Liver (tissue), 9 donors: ENCODE data around the gene GNG14. TPM values are rescaled to one million over a fixed set of nuclear protein-coding genes. Genes with fewer than 3 reads are reported as not detected.

Experiments
- DNase-seq: peaks from one replicate; pipeline ENCODE4 v3.0.0-alpha.2; 2017; ENCODE audit warnings: low spot score
- H3K27ac ChIP-seq, 2 donors: one replicate each; pipeline ENCODE4 v1.7.0; 2013; ENCODE audit warnings: inconsistent platforms in 2 of 2, low read length in 2 of 2, control low read depth in 1 of 2, low read depth in 1 of 2, mild to moderate bottlenecking in 1 of 2
- H3K27me3 ChIP-seq, 4 donors: one replicate each; pipeline versions ENCODE4 v1.6.1 to v1.7.0; 2013; ENCODE audit warnings: low read length in 3 of 4, inconsistent platforms in 1 of 4, mild to moderate bottlenecking in 1 of 4, moderate library complexity in 1 of 4; ENCODE audit not compliant: control insufficient read depth in 4 of 4, insufficient read depth in 4 of 4
- H3K36me3 ChIP-seq, 4 donors: one replicate each; pipeline versions ENCODE4 v1.6.1 to v1.7.0; 2013; ENCODE audit warnings: low read length in 3 of 4, mild to moderate bottlenecking in 3 of 4, low read depth in 1 of 4, moderate library complexity in 1 of 4; ENCODE audit not compliant: control insufficient read depth in 4 of 4, insufficient read depth in 3 of 4
- H3K4me1 ChIP-seq, 4 donors: one replicate each; pipeline versions ENCODE4 v1.6.1 to v1.7.0; 2013; ENCODE audit warnings: low read length in 3 of 4, mild to moderate bottlenecking in 3 of 4, moderate library complexity in 1 of 4; ENCODE audit not compliant: control insufficient read depth in 4 of 4, insufficient read depth in 4 of 4
- H3K4me3 ChIP-seq, 3 donors: one replicate each; pipeline versions ENCODE4 v1.6.1 to v1.7.0; 2013; ENCODE audit warnings: low read length in 3 of 3, control low read depth in 1 of 3, low read depth in 1 of 3, mild to moderate bottlenecking in 1 of 3
- H3K9ac ChIP-seq, 2 donors: one replicate each; pipeline ENCODE4 v1.7.0; 2013; ENCODE audit warnings: low read length in 2 of 2, mild to moderate bottlenecking in 2 of 2, moderate library complexity in 2 of 2, control low read depth in 1 of 2, low read depth in 1 of 2
- H3K9me3 ChIP-seq, 4 donors: one replicate each; pipeline versions ENCODE4 v1.6.1 to v1.7.0; 2013; ENCODE audit warnings: low read length in 3 of 4; ENCODE audit not compliant: control insufficient read depth in 4 of 4
- EGR1 ChIP-seq, 2 donors: IDR thresholded peaks; 2 replicates each; pipeline ENCODE4 v1.6.1; 2016 to 2018; ENCODE audit warnings: antibody characterized with exemption in 2 of 2, low read depth in 2 of 2
- FOXA1 ChIP-seq: IDR thresholded peaks from 2 replicates; pipeline ENCODE4 v1.6.1; 2016; ENCODE audit warnings: antibody characterized with exemption
- FOXA2 ChIP-seq: IDR thresholded peaks from 2 replicates; pipeline ENCODE4 v1.6.1; 2016; ENCODE audit warnings: antibody characterized with exemption
- GABPA ChIP-seq, 2 donors: IDR thresholded peaks in 1 of 2; conservative IDR thresholded peaks in 1 of 2; 2 replicates each; pipeline ENCODE4 v1.6.1; 2016; ENCODE audit warnings: antibody characterized with exemption in 2 of 2, mild to moderate bottlenecking in 1 of 2, moderate library complexity in 1 of 2
- HNF4A ChIP-seq, 2 donors: conservative IDR thresholded peaks; 2 replicates each; pipeline ENCODE4 v1.6.1; 2016; ENCODE audit warnings: antibody characterized with exemption in 2 of 2, mild to moderate bottlenecking in 2 of 2
- HNF4G ChIP-seq: IDR thresholded peaks from 2 replicates; pipeline ENCODE4 v1.6.1; 2016; ENCODE audit warnings: antibody characterized with exemption
- JUND ChIP-seq, 2 donors: IDR thresholded peaks; 2 replicates each; pipeline ENCODE4 v1.6.1; 2016; ENCODE audit warnings: antibody characterized with exemption in 2 of 2
- NR2F2 ChIP-seq: IDR thresholded peaks from 2 replicates; pipeline ENCODE4 v1.6.1; 2016; ENCODE audit warnings: antibody characterized with exemption
- RAD21 ChIP-seq, 2 donors: IDR thresholded peaks; 2 replicates each; pipeline ENCODE4 v1.6.1; 2016; ENCODE audit warnings: antibody characterized with exemption in 2 of 2, mild to moderate bottlenecking in 2 of 2
- RXRA ChIP-seq, 2 donors: IDR thresholded peaks; 2 replicates each; pipeline ENCODE4 v1.6.1; 2017 to 2018; ENCODE audit warnings: antibody characterized with exemption in 2 of 2, mild to moderate bottlenecking in 1 of 2
- SP1 ChIP-seq: IDR thresholded peaks from 2 replicates; pipeline ENCODE4 v1.6.1; 2018; ENCODE audit warnings: antibody characterized with exemption, mild to moderate bottlenecking
- TAF1 ChIP-seq: conservative IDR thresholded peaks from 2 replicates; pipeline ENCODE4 v1.6.1; 2016; ENCODE audit warnings: antibody characterized with exemption, mild to moderate bottlenecking
- YY1 ChIP-seq: IDR thresholded peaks from 2 replicates; pipeline ENCODE4 v1.6.1; 2016; ENCODE audit warnings: antibody characterized with exemption, mild to moderate bottlenecking
- WGBS: extraction: QIAGEN DNeasy Blood & Tissue Kit; methylation state at CpG from one replicate; pipeline ENCODE4 v1.1.7; 2013; 5-methylcytosine and 5-hydroxymethylcytosine counted together
- polyA plus RNA-seq, 2 donors: library from polyadenylated mRNA; stranded (reverse) in 1 of 2; unstranded in 1 of 2; fragments of 200-250 nt in 1 of 2; fragments of >200 nt in 1 of 2; fragmentation: Nextera tagmentation in 1 of 2; extraction: Ambion mirVana in 1 of 2; gene quantifications; one replicate each; pipeline versions ENCODE4 v1.2.1 to v1.2.3, GENCODE V29; 2013 to 2015
- total RNA-seq, 2 donors: library from RNA; depleted of rRNA; stranded (reverse); fragments of >200 nt; gene quantifications; one replicate each; pipeline ENCODE4 v1.2.3, GENCODE V29; 2014
- TF ChIP-seq, protein P1 (sequence below): fragments of 150-350 bp; IDR thresholded peaks from 2 replicates; pipeline ENCODE4 v1.5.1; 2017; ENCODE audit warnings: improper control_type of control experiment, low read depth, low read length; ENCODE audit not compliant: missing input control
- TF ChIP-seq, protein P2 (sequence below): IDR thresholded peaks from 2 replicates; pipeline ENCODE4 v1.6.1; 2016; ENCODE audit warnings: antibody characterized with exemption, mild to moderate bottlenecking
- TF ChIP-seq, protein P3 (sequence below): IDR thresholded peaks from 2 replicates; pipeline ENCODE4 v1.6.1; 2016; ENCODE audit warnings: antibody characterized with exemption
- donor health status: healthy.
- donor health status: healthy.
- donor health status: healthy.
- donor health status: healthy.
- donor health status: healthy.

The GNG14 gene
- total and polyA plus RNA-seq, 4 donors = not detected

DNA sequence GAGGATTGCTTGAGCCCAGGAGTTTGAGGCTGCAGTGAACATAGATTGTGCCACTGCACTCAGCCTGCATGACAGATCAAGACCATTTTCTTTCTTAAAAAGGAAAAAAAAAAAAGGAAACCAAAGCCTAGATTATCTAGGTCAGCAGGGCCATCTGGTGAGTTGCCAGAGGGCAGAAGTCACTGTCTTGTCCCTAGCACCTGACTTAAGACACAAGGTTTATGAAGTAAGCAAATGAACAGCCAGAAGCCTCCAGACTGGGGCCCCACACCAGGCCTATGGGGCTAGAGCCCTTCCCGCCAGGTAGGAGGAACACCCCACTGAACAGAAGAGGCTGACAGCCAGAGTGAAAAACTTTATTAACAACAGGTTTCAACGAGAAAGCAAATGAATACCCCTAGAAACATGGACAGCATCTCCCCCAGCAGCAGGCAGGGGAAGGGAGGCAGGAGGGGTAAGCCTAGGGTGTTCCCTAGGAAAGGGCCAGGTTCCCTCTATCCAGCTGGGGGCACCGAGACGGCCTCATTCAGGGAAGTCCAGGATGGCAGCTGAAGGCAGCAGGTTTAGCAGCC is 20.0 kb upstream of the GNG14 start:
- Histone ChIP-seq H3K27ac (no peak overlapping the region), H3K27me3 (no peaks in the 10 kb centered on the region), H3K9me3 (no peaks in the 10 kb centered on the region), H3K9ac (no peak overlapping the region), H3K4me1 (peaks cover 19 to 46% (median 41%) of the 10 kb centered on the region in 4 donors), H3K4me3 (peak overlapping the region in 1 of 3 donors; percentile 74), H3K36me3 (peaks cover 0 to 16% (median 2%) of the 10 kb centered on the region in 4 donors)
- WGBS = 90% methylated on average over 4 of the region's 4 CpGs
- no peak for TF ChIP-seq HNF4A (conservative IDR thresholded peaks at IDR 0.05)
- no peak for TF ChIP-seq EGR1 (IDR thresholded peaks at IDR 0.05; ENCODE audit: low read depth in 2 of 2)
- TF ChIP-seq TAF1 = no peak
- TF ChIP-seq SP1 = no peak
- no peak for TF ChIP-seq NR2F2
- TF ChIP-seq, protein P1, sequence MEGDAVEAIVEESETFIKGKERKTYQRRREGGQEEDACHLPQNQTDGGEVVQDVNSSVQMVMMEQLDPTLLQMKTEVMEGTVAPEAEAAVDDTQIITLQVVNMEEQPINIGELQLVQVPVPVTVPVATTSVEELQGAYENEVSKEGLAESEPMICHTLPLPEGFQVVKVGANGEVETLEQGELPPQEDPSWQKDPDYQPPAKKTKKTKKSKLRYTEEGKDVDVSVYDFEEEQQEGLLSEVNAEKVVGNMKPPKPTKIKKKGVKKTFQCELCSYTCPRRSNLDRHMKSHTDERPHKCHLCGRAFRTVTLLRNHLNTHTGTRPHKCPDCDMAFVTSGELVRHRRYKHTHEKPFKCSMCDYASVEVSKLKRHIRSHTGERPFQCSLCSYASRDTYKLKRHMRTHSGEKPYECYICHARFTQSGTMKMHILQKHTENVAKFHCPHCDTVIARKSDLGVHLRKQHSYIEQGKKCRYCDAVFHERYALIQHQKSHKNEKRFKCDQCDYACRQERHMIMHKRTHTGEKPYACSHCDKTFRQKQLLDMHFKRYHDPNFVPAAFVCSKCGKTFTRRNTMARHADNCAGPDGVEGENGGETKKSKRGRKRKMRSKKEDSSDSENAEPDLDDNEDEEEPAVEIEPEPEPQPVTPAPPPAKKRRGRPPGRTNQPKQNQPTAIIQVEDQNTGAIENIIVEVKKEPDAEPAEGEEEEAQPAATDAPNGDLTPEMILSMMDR = no peak
- TF ChIP-seq GABPA (IDR thresholded peaks at IDR 0.05 in 1 of 2, conservative IDR thresholded peaks at IDR 0.05 in 1 of 2) = no peak
- no peak for TF ChIP-seq RAD21 (IDR thresholded peaks at IDR 0.05)
- TF ChIP-seq, protein P2, sequence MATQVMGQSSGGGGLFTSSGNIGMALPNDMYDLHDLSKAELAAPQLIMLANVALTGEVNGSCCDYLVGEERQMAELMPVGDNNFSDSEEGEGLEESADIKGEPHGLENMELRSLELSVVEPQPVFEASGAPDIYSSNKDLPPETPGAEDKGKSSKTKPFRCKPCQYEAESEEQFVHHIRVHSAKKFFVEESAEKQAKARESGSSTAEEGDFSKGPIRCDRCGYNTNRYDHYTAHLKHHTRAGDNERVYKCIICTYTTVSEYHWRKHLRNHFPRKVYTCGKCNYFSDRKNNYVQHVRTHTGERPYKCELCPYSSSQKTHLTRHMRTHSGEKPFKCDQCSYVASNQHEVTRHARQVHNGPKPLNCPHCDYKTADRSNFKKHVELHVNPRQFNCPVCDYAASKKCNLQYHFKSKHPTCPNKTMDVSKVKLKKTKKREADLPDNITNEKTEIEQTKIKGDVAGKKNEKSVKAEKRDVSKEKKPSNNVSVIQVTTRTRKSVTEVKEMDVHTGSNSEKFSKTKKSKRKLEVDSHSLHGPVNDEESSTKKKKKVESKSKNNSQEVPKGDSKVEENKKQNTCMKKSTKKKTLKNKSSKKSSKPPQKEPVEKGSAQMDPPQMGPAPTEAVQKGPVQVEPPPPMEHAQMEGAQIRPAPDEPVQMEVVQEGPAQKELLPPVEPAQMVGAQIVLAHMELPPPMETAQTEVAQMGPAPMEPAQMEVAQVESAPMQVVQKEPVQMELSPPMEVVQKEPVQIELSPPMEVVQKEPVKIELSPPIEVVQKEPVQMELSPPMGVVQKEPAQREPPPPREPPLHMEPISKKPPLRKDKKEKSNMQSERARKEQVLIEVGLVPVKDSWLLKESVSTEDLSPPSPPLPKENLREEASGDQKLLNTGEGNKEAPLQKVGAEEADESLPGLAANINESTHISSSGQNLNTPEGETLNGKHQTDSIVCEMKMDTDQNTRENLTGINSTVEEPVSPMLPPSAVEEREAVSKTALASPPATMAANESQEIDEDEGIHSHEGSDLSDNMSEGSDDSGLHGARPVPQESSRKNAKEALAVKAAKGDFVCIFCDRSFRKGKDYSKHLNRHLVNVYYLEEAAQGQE = no peak
- no peak for TF ChIP-seq YY1
- no peak for TF ChIP-seq RXRA (IDR thresholded peaks at IDR 0.05)
- TF ChIP-seq HNF4G = no peak
- DNase-seq = no peak

DNA sequence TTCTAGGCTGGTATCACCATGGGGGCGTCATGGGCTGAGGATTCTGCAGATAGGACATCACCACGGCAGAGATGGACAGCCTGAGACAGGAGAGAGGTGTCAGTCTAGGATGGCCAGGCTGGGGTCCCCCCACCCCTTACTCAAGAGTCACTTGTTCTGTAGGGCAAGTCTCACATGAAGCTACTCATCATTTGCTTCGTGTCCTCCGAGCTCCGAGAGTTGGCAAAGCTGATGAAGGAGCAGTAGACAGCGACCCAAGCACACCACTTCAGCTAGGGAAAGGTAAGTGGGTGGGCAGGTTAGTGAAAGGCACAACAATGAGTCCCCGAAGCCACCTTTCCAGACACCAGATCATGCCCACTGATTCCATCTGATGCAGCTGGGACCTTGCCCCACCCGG is 19.5 kb upstream of the GNG14 start:
- Histone ChIP-seq H3K9me3 (no peaks in the 10 kb centered on the region), H3K27me3 (no peaks in the 10 kb centered on the region), H3K36me3 (peaks cover 0 to 17% (median under 1%) of the 10 kb centered on the region in 4 donors), H3K4me3 (peak overlapping the region; percentile 74 to 99 (median 89)), H3K4me1 (peaks cover 19 to 46% (median 41%) of the 10 kb centered on the region in 4 donors), H3K9ac (peak overlapping the region in 1 of 2 donors; percentile 88), H3K27ac (peak overlapping the region; percentile 95 to 96)
- DNase-seq = no peak
- TF ChIP-seq YY1 = no peak
- 76% methylated on average over 8 of the region's 8 CpGs for WGBS

DNA sequence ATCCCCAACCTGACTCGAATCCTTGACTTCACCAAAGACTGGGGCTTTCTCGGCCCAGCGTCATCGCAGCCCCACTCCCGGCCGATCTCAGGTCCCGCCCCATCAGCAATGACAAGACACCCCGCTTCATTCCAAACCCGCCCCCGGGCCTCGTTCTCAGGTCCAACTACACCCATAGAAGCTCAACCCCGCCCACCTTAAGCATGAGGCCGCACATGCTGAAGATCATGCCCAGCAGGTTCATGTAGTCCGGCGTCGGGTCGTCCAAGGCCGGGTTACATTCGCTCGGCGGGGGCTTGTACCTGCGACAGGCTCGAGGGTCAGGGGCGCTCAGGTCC is 18.9 kb upstream of the GNG14 start:
- Histone ChIP-seq H3K27me3 (no peaks in the 10 kb centered on the region), H3K36me3 (peaks cover 0 to 11% (median 1%) of the 10 kb centered on the region in 4 donors), H3K4me3 (peak overlapping the region; percentile 74 to 99 (median 89)), H3K9ac (peak overlapping the region; percentile 88 to 97), H3K4me1 (peaks cover 19 to 46% (median 41%) of the 10 kb centered on the region in 4 donors), H3K9me3 (no peaks in the 10 kb centered on the region), H3K27ac (peak overlapping the region; percentile 95 to 96)
- WGBS = under 1% methylated on average over 24 of the region's 24 CpGs
- DNase-seq = peak; percentile 71
- TF ChIP-seq FOXA1 (no peak), HNF4A (conservative IDR thresholded peaks at IDR 0.05) (no peak), TAF1 (no peak), HNF4G (no peak), FOXA2 (no peak), NR2F2 (no peak), JUND (IDR thresholded peaks at IDR 0.05) (no peak), SP1 (no peak), EGR1 (IDR thresholded peaks at IDR 0.05; ENCODE audit: low read depth in 2 of 2) (no peak), RAD21 (IDR thresholded peaks at IDR 0.05) (no peak)
- TF ChIP-seq, protein P2 = no peak
- TF ChIP-seq, protein P3, sequence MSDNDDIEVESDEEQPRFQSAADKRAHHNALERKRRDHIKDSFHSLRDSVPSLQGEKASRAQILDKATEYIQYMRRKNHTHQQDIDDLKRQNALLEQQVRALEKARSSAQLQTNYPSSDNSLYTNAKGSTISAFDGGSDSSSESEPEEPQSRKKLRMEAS = no peak
